HG03575 (cell line): ENCODE data around the gene STK25.

Experiments
- ATAC-seq: cut with Tn5 transposase; IDR thresholded peaks from one replicate; pipeline ENCODE4 v1.9.1; 2021; ENCODE audit not compliant: unreplicated experiment, insufficient number of reproducible peaks, low FRiP score; ENCODE audit errors: extremely low read depth

STK25 gene

GRCh38 chr2:241498115-241499070 is 10.0 kb downstream of the STK25 start:
- no peak for ATAC-seq

- no peak for ATAC-seq
These were observed 11.2 kb downstream of the STK25 start for GRCh38 chr2:241496904-241497877.

GRCh38 chr2:241496003-241496707 is 12.2 kb downstream of the STK25 start:
- no peak for ATAC-seq

- ATAC-seq, result no peak
These were observed 13.0 kb downstream of the STK25 start for GRCh38 chr2:241495172-241496002.

- ATAC-seq, result no peak
These were observed 14.0 kb downstream of the STK25 start for GRCh38 chr2:241494311-241494908.

GRCh38 chr2:241493092-241493491 is 15.3 kb downstream of the STK25 start:
- no peak for ATAC-seq

- no peak for ATAC-seq
These were observed 16.2 kb downstream of the STK25 start for GRCh38 chr2:241492174-241492565.

- no peak for ATAC-seq
These were observed 16.7 kb downstream of the STK25 start for GRCh38 chr2:241491549-241492173.

- ATAC-seq, result no peak
These were observed 17.4 kb downstream of the STK25 start for GRCh38 chr2:241490825-241491506.

GRCh38 chr2:241489733-241490680 is 18.4 kb downstream of the STK25 start:
- no peak for ATAC-seq

- no peak for ATAC-seq
These were observed 19.3 kb downstream of the STK25 start for GRCh38 chr2:241489088-241489487.

- no peak for ATAC-seq
These were observed 23.0 kb downstream of the STK25 start for GRCh38 chr2:241485172-241485911.

- ATAC-seq, result no peak
These were observed 25.1 kb downstream of the STK25 start for GRCh38 chr2:241483305-241483704.

GRCh38 chr2:241482126-241482955 is 26.0 kb downstream of the STK25 start:
- no peak for ATAC-seq
